OCI-LY3 (cell line): ENCODE measurements around the gene NT5DC1.

Experiments used
- H2AFZ ChIP-seq: fragments of 200-600, 300-600 bp; shearing (Covaris generic); 2 replicates; pipeline ENCODE4 v1.6.0; 2014; ENCODE audit warnings: antibody characterized with exemption, low read depth, low read length
- H3K27ac ChIP-seq: fragments of 200-600, 300-600 bp; sonication (generic); 2 replicates; pipeline ENCODE4 v1.5.1; 2014; ENCODE audit warnings: mild to moderate bottlenecking, low read length, moderate library complexity, mixed read lengths
- H3K27me3 ChIP-seq: fragments of 200-600, 300-600 bp; sonication (generic); 2 replicates; pipeline ENCODE4 v1.6.1; 2014; ENCODE audit warnings: low read depth, low read length, mixed read lengths
- H3K36me3 ChIP-seq: fragments of 200-600, 300-600 bp; sonication (generic); replicated peaks from 2 replicates; pipeline ENCODE3; 2014; ENCODE audit warnings: low read depth, low read length, mixed read lengths
- H3K4me1 ChIP-seq: fragments of 300-600, 200-600 bp; sonication (generic); 2 replicates; pipeline ENCODE4 v1.6.1; 2014; ENCODE audit warnings: low read length, mixed read lengths
- H3K4me2 ChIP-seq: fragments of 200-600, 300-600 bp; sonication (generic); 2 replicates; pipeline ENCODE4 v1.6.1; 2014; ENCODE audit warnings: low read length, mixed read lengths
- H3K4me3 ChIP-seq: fragments of 300-600, 200-600 bp; sonication (generic); 2 replicates; pipeline ENCODE4 v1.5.1; 2014; ENCODE audit warnings: antibody characterized with exemption, mild to moderate bottlenecking, low read length, moderate library complexity
- H3K79me2 ChIP-seq: fragments of 300-600, 200-600 bp; shearing (Covaris generic); 2 replicates; pipeline ENCODE4 v1.6.1; 2014; ENCODE audit warnings: mild to moderate bottlenecking, low read length, mixed read lengths
- H3K9ac ChIP-seq: fragments of 300-600, 200-600 bp; shearing (Covaris generic); 2 replicates; pipeline ENCODE4 v1.6.0; 2014; ENCODE audit warnings: mild to moderate bottlenecking, low read length, moderate library complexity
- H3K9me3 ChIP-seq: fragments of 200-600, 300-600 bp; shearing (Covaris generic); 2 replicates; pipeline ENCODE4 v1.6.1; 2014; ENCODE audit warnings: low read length, mixed read lengths; ENCODE audit not compliant: insufficient read depth
- H4K20me1 ChIP-seq: fragments of 200-600, 300-600 bp; sonication (generic); 2 replicates; pipeline ENCODE4 v1.6.1; 2016; ENCODE audit warnings: low read length, mixed read lengths; ENCODE audit not compliant: insufficient read depth
- CTCF ChIP-seq: fragments of 200-600, 300-600 bp; sonication (generic); IDR thresholded peaks from 2 replicates; pipeline ENCODE4 v1.5.1; 2014; ENCODE audit warnings: antibody characterized with exemption, low read length, low read depth
- EZH2phosphoT487 ChIP-seq: fragments of 200-600 bp; shearing (Covaris generic); IDR thresholded peaks from 2 replicates; pipeline ENCODE4 v1.6.1; 2018; ENCODE audit warnings: antibody characterized with exemption, mixed run types, low read depth

The NT5DC1 gene

GRCh38 chr6:116166369-116166768 is 65.7 kb downstream of the NT5DC1 start:
- Histone ChIP-seq H4K20me1 (no peaks in the 10 kb centered on the region), H3K4me3 (no peak overlapping the region), H2AFZ (no peak overlapping the region), H3K79me2 (no peaks in the 10 kb centered on the region; the same call in 1 of the 2 replicates), H3K27ac (no peak overlapping the region), H3K27me3 (no peaks in the 10 kb centered on the region), H3K4me1 (peaks cover 11% of the 10 kb centered on the region), H3K36me3 (no peaks in the 10 kb centered on the region), H3K9ac (no peak overlapping the region), H3K9me3 (no peaks in the 10 kb centered on the region), H3K4me2 (no peak overlapping the region)
- TF ChIP-seq CTCF (no peak), EZH2phosphoT487 (no peak)

GRCh38 chr6:116168148-116168547 is 67.5 kb downstream of the NT5DC1 start:
- Histone ChIP-seq H4K20me1 (no peaks in the 10 kb centered on the region), H3K4me2 (no peak overlapping the region), H3K27ac (no peak overlapping the region)

GRCh38 chr6:116169880-116170279 is 69.2 kb downstream of the NT5DC1 start:
- Histone ChIP-seq H3K4me1 (peaks cover 11% of the 10 kb centered on the region), H3K27ac (no peak overlapping the region), H3K9me3 (no peaks in the 10 kb centered on the region), H3K4me2 (no peak overlapping the region), H2AFZ (no peak overlapping the region), H4K20me1 (no peaks in the 10 kb centered on the region), H3K9ac (no peak overlapping the region), H3K79me2 (no peaks in the 10 kb centered on the region), H3K27me3 (no peaks in the 10 kb centered on the region), H3K36me3 (peaks cover 3% of the 10 kb centered on the region), H3K4me3 (no peak overlapping the region)
- TF ChIP-seq EZH2phosphoT487 (no peak), CTCF (no peak)

More at GRCh38 chr6:116168148-116168547, 67.5 kb downstream of the NT5DC1 start:
- no peaks in the 10 kb centered on the region for H3K36me3 ChIP-seq
- H3K9me3 ChIP-seq, result no peaks in the 10 kb centered on the region
- no peak for TF ChIP-seq EZH2phosphoT487
- no peak for TF ChIP-seq CTCF
- peaks cover 11% of the 10 kb centered on the region for H3K4me1 ChIP-seq
- no peak overlapping the region for H2AFZ ChIP-seq
- no peak overlapping the region for H3K9ac ChIP-seq
- H3K27me3 ChIP-seq, result no peaks in the 10 kb centered on the region
- H3K4me3 ChIP-seq, result no peak overlapping the region
- H3K79me2 ChIP-seq, result no peaks in the 10 kb centered on the region; the same call in 1 of the 2 replicates

GRCh38 chr6:116170358-116171057 is 69.9 kb downstream of the NT5DC1 start:
- no peak overlapping the region for H3K4me2 ChIP-seq
- no peaks in the 10 kb centered on the region for H3K27me3 ChIP-seq
- H4K20me1 ChIP-seq, result no peaks in the 10 kb centered on the region
- H2AFZ ChIP-seq, result no peak overlapping the region
- peaks cover 7% of the 10 kb centered on the region for H3K4me1 ChIP-seq
- H3K4me3 ChIP-seq, result no peak overlapping the region
- no peak overlapping the region for H3K9ac ChIP-seq
- H3K36me3 ChIP-seq, result peaks cover 8% of the 10 kb centered on the region
- H3K27ac ChIP-seq, result no peak overlapping the region
- no peaks in the 10 kb centered on the region for H3K9me3 ChIP-seq
- H3K79me2 ChIP-seq, result no peaks in the 10 kb centered on the region
- TF ChIP-seq EZH2phosphoT487 (no peak), CTCF (no peak)
